ENCODE results near the gene ZNF19. TPM values are rescaled to one million over a fixed set of nuclear protein-coding genes. Genes with fewer than 3 reads are reported as not detected.

ZNF19 gene
- total and polyA plus RNA-seq, 4 donors: 0.73 to 2.7 (median 1.9) TPM

DNA sequence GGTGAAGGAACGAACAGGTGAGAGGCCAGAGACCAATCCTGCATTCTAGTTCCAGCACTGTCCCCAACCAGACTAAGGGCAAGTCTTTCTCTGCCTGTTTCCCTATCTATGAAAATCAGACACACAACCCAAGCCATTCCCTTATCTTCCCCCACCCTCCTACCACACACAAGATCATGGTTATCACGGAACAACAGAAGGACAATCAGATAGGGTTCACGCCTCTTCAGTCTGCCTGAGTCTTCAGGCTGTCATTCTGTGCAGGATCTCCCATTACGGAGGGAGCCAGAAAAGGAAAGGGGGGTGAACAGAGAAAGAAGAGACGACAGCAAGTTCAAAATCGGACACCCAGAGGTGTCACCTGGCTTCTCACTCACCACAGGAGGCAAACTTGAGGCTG lies 58.4 kb downstream of the ZNF19 start:
- Histone ChIP-seq H3K9me3 (ENCODE audit: control insufficient read depth in 4 of 4, low read length in 3 of 4) (peaks cover 1 to 4% (median 2%) of the 10 kb centered on the region in 4 donors), H3K27me3 (ENCODE audit: control insufficient read depth in 4 of 4, insufficient read depth in 4 of 4, low read length in 3 of 4) (peaks cover 3 to 6% (median 4%) of the 10 kb centered on the region in 4 donors), H3K27ac (ENCODE audit: low read depth in 1 of 2, low read length in 2 of 2) (no peak overlapping the region), H3K9ac (ENCODE audit: low read depth in 1 of 2, low read length in 2 of 2) (no peak overlapping the region), H3K4me3 (ENCODE audit: low read depth in 1 of 3, low read length in 3 of 3) (no peak overlapping the region), H3K36me3 (ENCODE audit: control insufficient read depth in 4 of 4, insufficient read depth in 3 of 4, low read depth in 1 of 4, low read length in 3 of 4) (no peaks in the 10 kb centered on the region), H3K4me1 (ENCODE audit: control insufficient read depth in 4 of 4, insufficient read depth in 4 of 4, low read length in 3 of 4) (no peaks in the 10 kb centered on the region)
- no peak for DNase-seq (ENCODE audit: low spot score)
- TF ChIP-seq TAF1 (conservative IDR thresholded peaks at IDR 0.05): no peak
- TF ChIP-seq, protein P1, sequence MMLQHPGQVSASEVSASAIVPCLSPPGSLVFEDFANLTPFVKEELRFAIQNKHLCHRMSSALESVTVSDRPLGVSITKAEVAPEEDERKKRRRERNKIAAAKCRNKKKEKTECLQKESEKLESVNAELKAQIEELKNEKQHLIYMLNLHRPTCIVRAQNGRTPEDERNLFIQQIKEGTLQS (IDR thresholded peaks at IDR 0.05): no peak
- TF ChIP-seq, protein P2, sequence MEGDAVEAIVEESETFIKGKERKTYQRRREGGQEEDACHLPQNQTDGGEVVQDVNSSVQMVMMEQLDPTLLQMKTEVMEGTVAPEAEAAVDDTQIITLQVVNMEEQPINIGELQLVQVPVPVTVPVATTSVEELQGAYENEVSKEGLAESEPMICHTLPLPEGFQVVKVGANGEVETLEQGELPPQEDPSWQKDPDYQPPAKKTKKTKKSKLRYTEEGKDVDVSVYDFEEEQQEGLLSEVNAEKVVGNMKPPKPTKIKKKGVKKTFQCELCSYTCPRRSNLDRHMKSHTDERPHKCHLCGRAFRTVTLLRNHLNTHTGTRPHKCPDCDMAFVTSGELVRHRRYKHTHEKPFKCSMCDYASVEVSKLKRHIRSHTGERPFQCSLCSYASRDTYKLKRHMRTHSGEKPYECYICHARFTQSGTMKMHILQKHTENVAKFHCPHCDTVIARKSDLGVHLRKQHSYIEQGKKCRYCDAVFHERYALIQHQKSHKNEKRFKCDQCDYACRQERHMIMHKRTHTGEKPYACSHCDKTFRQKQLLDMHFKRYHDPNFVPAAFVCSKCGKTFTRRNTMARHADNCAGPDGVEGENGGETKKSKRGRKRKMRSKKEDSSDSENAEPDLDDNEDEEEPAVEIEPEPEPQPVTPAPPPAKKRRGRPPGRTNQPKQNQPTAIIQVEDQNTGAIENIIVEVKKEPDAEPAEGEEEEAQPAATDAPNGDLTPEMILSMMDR (IDR thresholded peaks at IDR 0.05; ENCODE audit: low read depth, low read length, missing input control): no peak
- TF ChIP-seq HNF4A (conservative IDR thresholded peaks at IDR 0.05): no peak
- no peak for TF ChIP-seq GABPA (IDR thresholded peaks at IDR 0.05 in 1 of 2, conservative IDR thresholded peaks at IDR 0.05 in 1 of 2)
- TF ChIP-seq EGR1 (IDR thresholded peaks at IDR 0.05; ENCODE audit: low read depth in 2 of 2): no peak
- no peak for TF ChIP-seq HNF4G (IDR thresholded peaks at IDR 0.05)
- no peak for TF ChIP-seq FOXA1 (IDR thresholded peaks at IDR 0.05)
- TF ChIP-seq, protein P3, sequence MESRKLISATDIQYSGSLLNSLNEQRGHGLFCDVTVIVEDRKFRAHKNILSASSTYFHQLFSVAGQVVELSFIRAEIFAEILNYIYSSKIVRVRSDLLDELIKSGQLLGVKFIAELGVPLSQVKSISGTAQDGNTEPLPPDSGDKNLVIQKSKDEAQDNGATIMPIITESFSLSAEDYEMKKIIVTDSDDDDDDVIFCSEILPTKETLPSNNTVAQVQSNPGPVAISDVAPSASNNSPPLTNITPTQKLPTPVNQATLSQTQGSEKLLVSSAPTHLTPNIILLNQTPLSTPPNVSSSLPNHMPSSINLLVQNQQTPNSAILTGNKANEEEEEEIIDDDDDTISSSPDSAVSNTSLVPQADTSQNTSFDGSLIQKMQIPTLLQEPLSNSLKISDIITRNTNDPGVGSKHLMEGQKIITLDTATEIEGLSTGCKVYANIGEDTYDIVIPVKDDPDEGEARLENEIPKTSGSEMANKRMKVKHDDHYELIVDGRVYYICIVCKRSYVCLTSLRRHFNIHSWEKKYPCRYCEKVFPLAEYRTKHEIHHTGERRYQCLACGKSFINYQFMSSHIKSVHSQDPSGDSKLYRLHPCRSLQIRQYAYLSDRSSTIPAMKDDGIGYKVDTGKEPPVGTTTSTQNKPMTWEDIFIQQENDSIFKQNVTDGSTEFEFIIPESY (IDR thresholded peaks at IDR 0.05): no peak
- TF ChIP-seq NR2F2 (IDR thresholded peaks at IDR 0.05): no peak
- TF ChIP-seq YY1 (IDR thresholded peaks at IDR 0.05): no peak
- 63% methylated on average over 6 of the region's 6 CpGs for WGBS

DNA sequence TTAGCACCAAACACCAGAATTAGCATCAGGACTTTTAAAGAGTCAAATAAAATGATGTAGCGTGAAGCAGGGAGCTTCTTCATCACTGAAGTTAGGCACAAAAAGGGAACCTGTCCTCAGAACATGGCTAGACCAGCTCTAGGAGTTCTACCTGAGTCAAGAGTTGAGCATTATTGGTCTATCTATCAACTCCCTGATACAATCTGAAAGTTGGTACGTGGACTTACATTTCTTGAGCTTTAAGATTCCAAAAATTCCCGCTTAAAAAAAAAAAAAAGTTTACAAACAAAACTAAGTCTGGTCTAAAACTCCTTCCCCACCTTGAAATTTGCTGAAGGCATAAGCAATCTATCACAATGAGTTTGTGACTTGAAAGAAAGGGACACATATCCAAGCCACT lies 59.5 kb downstream of the ZNF19 start:
- DNase-seq (ENCODE audit: low spot score): no peak
- Histone ChIP-seq H3K36me3 (ENCODE audit: control insufficient read depth in 4 of 4, insufficient read depth in 3 of 4, low read depth in 1 of 4, low read length in 3 of 4) (no peaks in the 10 kb centered on the region), H3K4me1 (ENCODE audit: control insufficient read depth in 4 of 4, insufficient read depth in 4 of 4, low read length in 3 of 4) (no peaks in the 10 kb centered on the region), H3K27ac (ENCODE audit: low read depth in 1 of 2, low read length in 2 of 2) (no peak overlapping the region), H3K9ac (ENCODE audit: low read depth in 1 of 2, low read length in 2 of 2) (no peak overlapping the region), H3K4me3 (ENCODE audit: low read depth in 1 of 3, low read length in 3 of 3) (no peak overlapping the region), H3K9me3 (ENCODE audit: control insufficient read depth in 4 of 4, low read length in 3 of 4) (peaks cover 1 to 4% (median 2%) of the 10 kb centered on the region in 4 donors), H3K27me3 (ENCODE audit: control insufficient read depth in 4 of 4, insufficient read depth in 4 of 4, low read length in 3 of 4) (peaks cover 3 to 6% (median 5%) of the 10 kb centered on the region in 4 donors)
- TF ChIP-seq, protein P3 (IDR thresholded peaks at IDR 0.05): no peak
- TF ChIP-seq, protein P4, sequence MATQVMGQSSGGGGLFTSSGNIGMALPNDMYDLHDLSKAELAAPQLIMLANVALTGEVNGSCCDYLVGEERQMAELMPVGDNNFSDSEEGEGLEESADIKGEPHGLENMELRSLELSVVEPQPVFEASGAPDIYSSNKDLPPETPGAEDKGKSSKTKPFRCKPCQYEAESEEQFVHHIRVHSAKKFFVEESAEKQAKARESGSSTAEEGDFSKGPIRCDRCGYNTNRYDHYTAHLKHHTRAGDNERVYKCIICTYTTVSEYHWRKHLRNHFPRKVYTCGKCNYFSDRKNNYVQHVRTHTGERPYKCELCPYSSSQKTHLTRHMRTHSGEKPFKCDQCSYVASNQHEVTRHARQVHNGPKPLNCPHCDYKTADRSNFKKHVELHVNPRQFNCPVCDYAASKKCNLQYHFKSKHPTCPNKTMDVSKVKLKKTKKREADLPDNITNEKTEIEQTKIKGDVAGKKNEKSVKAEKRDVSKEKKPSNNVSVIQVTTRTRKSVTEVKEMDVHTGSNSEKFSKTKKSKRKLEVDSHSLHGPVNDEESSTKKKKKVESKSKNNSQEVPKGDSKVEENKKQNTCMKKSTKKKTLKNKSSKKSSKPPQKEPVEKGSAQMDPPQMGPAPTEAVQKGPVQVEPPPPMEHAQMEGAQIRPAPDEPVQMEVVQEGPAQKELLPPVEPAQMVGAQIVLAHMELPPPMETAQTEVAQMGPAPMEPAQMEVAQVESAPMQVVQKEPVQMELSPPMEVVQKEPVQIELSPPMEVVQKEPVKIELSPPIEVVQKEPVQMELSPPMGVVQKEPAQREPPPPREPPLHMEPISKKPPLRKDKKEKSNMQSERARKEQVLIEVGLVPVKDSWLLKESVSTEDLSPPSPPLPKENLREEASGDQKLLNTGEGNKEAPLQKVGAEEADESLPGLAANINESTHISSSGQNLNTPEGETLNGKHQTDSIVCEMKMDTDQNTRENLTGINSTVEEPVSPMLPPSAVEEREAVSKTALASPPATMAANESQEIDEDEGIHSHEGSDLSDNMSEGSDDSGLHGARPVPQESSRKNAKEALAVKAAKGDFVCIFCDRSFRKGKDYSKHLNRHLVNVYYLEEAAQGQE (IDR thresholded peaks at IDR 0.05): no peak
- TF ChIP-seq NR2F2 (IDR thresholded peaks at IDR 0.05) (no peak), EGR1 (IDR thresholded peaks at IDR 0.05; ENCODE audit: low read depth in 2 of 2) (no peak), FOXA2 (IDR thresholded peaks at IDR 0.05) (no peak), SP1 (IDR thresholded peaks at IDR 0.05) (no peak), YY1 (IDR thresholded peaks at IDR 0.05) (no peak)
- WGBS: 77% methylated on average over 3 of the region's 3 CpGs

All from liver (tissue), 9 donors.